WTC11 (cell line): Measurements from ENCODE around the gene MORN4. TPM values are rescaled to one million over a fixed set of nuclear protein-coding genes. Genes with fewer than 3 reads are reported as not detected.
A peak's percentile ranks its signal among the peaks of the same experiment; 100 is the strongest.

Experiments used
- ATAC-seq: fragments of 200-7000 bp; cut with Tn5 transposase; 2 replicates; pipeline ENCODE4 v1.10.0; 2021; ENCODE audit warnings: mild to moderate bottlenecking, moderate library complexity
- CTCF ChIA-PET: fragments of 300-600 bp; sonication (Branson Sonifier 250); formaldehyde crosslinking; loops from one replicate; lab custom pipeline; 2021; ENCODE audit warnings: antibody characterized with exemption; lab: Charles Lee
- POLR2A ChIA-PET: fragments of 350-600 bp; sonication (Branson Sonifier 250); formaldehyde crosslinking; loops from one replicate; lab custom pipeline; 2021; ENCODE audit warnings: antibody characterized with exemption; lab: Charles Lee
- DNase-seq: peaks from one replicate; pipeline ENCODE4 v3.0.0; 2021; ENCODE audit warnings: low spot score
- H3K27ac Mint-ChIP-seq: 2 replicates; pipeline ENCODE4 v1.8.0; 2021; ENCODE audit warnings: mixed read lengths
- H3K27me3 Mint-ChIP-seq: 2 replicates; pipeline ENCODE4 v1.8.0; 2021; ENCODE audit warnings: low read depth, mild to moderate bottlenecking, moderate library complexity, mixed read lengths
- H3K36me3 Mint-ChIP-seq: 2 replicates; pipeline ENCODE4 v1.8.0; 2021; ENCODE audit warnings: mixed read lengths
- H3K4me1 Mint-ChIP-seq: 2 replicates; pipeline ENCODE4 v1.8.0; 2022; ENCODE audit warnings: mixed read lengths
- H3K4me3 Mint-ChIP-seq: 2 replicates; pipeline ENCODE4 v1.8.0; 2021; ENCODE audit warnings: mild to moderate bottlenecking, moderate library complexity, mixed read lengths
- H3K9me3 Mint-ChIP-seq: 2 replicates; pipeline ENCODE4 v1.8.0; 2021; ENCODE audit warnings: mixed read lengths
- CREB1 ChIP-seq: sonication (generic); formaldehyde crosslinking; IDR thresholded peaks from 2 replicates; pipeline ENCODE4 v1.8.0; 2023; ENCODE audit warnings: mild to moderate bottlenecking, missing genetic modification reagents
- FOXK1 ChIP-seq: sonication (generic); formaldehyde crosslinking; IDR thresholded peaks from 2 replicates; pipeline ENCODE4 v1.8.0; 2022; ENCODE audit warnings: mild to moderate bottlenecking, moderate library complexity, missing genetic modification reagents
- GTF2I ChIP-seq: fragments of 250-450 bp; sonication (Bioruptor Pico); conservative IDR thresholded peaks from 2 replicates; pipeline ENCODE4 v1.4.0; 2021; ENCODE audit warnings: mild to moderate bottlenecking
- MYBL2 ChIP-seq: sonication (generic); formaldehyde crosslinking; IDR thresholded peaks from 2 replicates; pipeline ENCODE4 v1.8.1; 2023; ENCODE audit warnings: mild to moderate bottlenecking, moderate library complexity, missing genetic modification reagents
- NFYB ChIP-seq: sonication (generic); formaldehyde crosslinking; conservative IDR thresholded peaks from 2 replicates; pipeline ENCODE4 v1.8.0; 2022; ENCODE audit warnings: low read depth, missing genetic modification reagents
- NR1H2 ChIP-seq: sonication (generic); formaldehyde crosslinking; IDR thresholded peaks from 2 replicates; pipeline ENCODE4 v1.9.0; 2021; ENCODE audit warnings: mild to moderate bottlenecking, moderate library complexity, missing genetic modification reagents
- SMAD4 ChIP-seq: sonication (generic); formaldehyde crosslinking; IDR thresholded peaks from 2 replicates; pipeline ENCODE4 v1.8.0; 2022; ENCODE audit warnings: mild to moderate bottlenecking, missing genetic modification reagents
- SOX15 ChIP-seq: fragments of 250-450 bp; sonication (Bioruptor Pico); IDR thresholded peaks from 2 replicates; pipeline ENCODE4 v1.9.0; 2021; ENCODE audit warnings: mild to moderate bottlenecking
- SP1 ChIP-seq: sonication (generic); formaldehyde crosslinking; conservative IDR thresholded peaks from 2 replicates; pipeline ENCODE4 v1.8.1; 2022; ENCODE audit warnings: missing genetic modification reagents
- TEAD4 ChIP-seq: sonication (generic); formaldehyde crosslinking; IDR thresholded peaks from 2 replicates; pipeline ENCODE4 v1.8.0; 2022; ENCODE audit warnings: mild to moderate bottlenecking, missing genetic modification reagents
- ZNF219 ChIP-seq: sonication (generic); formaldehyde crosslinking; IDR thresholded peaks from 2 replicates; pipeline ENCODE4 v1.8.0; 2023; ENCODE audit warnings: missing genetic modification reagents, mild to moderate bottlenecking, borderline replicate concordance
- ZNF263 ChIP-seq: sonication (generic); formaldehyde crosslinking; IDR thresholded peaks from 2 replicates; pipeline ENCODE4 v1.8.1; 2022; ENCODE audit warnings: low read depth, mild to moderate bottlenecking, moderate library complexity, missing genetic modification reagents
- total RNA-seq: library from RNA; stranded (reverse); gene quantifications from 3 replicates; pipeline ENCODE4 v1.2.3, GENCODE V29; 2021
- TF ChIP-seq, protein P1 (sequence below): sonication (generic); formaldehyde crosslinking; IDR thresholded peaks from 2 replicates; pipeline ENCODE4 v1.8.0; 2022; ENCODE audit warnings: mild to moderate bottlenecking, missing genetic modification reagents
- TF ChIP-seq, protein P2 (sequence below): sonication (generic); formaldehyde crosslinking; IDR thresholded peaks from 2 replicates; pipeline ENCODE4 v1.8.0; 2022; ENCODE audit warnings: mild to moderate bottlenecking, missing genetic modification reagents
- TF ChIP-seq, protein P3 (sequence below): sonication (generic); formaldehyde crosslinking; IDR thresholded peaks from 2 replicates; pipeline ENCODE4 v1.8.1; 2023; ENCODE audit warnings: mild to moderate bottlenecking, missing genetic modification reagents, moderate library complexity
- TF ChIP-seq, protein P4 (sequence below): sonication (generic); formaldehyde crosslinking; IDR thresholded peaks from 2 replicates; pipeline ENCODE4 v1.8.1; 2022; ENCODE audit warnings: mild to moderate bottlenecking, moderate library complexity, missing genetic modification reagents
- TF ChIP-seq, protein P5 (sequence below): sonication (generic); formaldehyde crosslinking; conservative IDR thresholded peaks from 2 replicates; pipeline ENCODE4 v1.8.1; 2022; ENCODE audit warnings: mild to moderate bottlenecking, missing genetic modification reagents
- TF ChIP-seq, protein P6 (sequence below): sonication (generic); formaldehyde crosslinking; IDR thresholded peaks from 2 replicates; pipeline ENCODE4 v1.8.0; 2023; ENCODE audit warnings: missing genetic modification reagents, mild to moderate bottlenecking, borderline replicate concordance
- TF ChIP-seq, protein P7 (sequence below): sonication (generic); formaldehyde crosslinking; IDR thresholded peaks from 2 replicates; pipeline ENCODE4 v1.8.1; 2023; ENCODE audit warnings: mild to moderate bottlenecking, moderate library complexity, missing genetic modification reagents

The MORN4 gene
- total RNA-seq, 1 experiment from 2014 or later, result 21.8 TPM

DNA sequence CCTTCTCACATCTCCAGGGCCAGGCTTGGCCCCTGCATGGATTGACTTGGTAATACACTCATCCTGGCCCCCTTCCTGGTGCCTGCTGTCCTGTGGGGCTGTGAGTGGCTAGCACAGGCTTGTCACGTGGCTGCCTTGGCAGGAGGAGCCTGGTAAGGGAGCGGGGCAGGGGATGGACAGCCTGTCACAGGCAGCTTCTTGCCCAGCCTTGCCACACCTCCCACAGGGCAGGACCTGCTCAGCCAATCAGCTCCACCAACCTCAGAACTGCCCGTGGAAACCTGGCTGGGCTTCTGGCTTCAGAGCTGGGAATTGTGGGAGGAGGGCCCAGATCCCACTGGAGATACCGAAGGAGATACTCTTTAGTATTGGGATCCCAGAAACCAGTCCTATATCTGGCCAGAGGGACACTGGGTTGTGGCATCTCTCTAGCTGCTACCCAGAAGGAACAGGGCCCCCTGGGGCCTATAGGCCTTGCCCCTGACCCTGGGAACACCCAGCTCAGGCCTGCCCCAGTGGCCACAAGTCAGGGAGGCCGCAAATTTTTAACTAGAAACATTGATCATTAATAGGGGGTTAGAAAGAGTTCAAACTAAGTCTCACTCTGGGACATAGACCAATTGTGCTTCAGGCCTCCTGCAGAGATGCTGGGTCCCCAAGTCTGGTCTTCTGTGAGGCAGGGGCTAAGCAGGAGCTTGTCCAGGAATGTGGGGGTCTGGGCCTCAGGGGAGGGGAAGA is 49.1 kb downstream of the MORN4 start, which contains the start of gene HOGA1:
Gene HOGA1, plus strand, starts transcription at position 330 of the 738 bp plus-strand sequence. Its CDS starts 315 bp downstream, at position 645.
- Mint-ChIP-seq H3K4me1 (0 out of 2 replicates have a peak, but pooled peaks cover 7% of the 10 kb centered on the region), H3K4me3 (no peak within 1 kb of the TSS), H3K27ac (no peak within 1 kb of the TSS), H3K9me3 (no peaks in the 10 kb centered on the region), H3K36me3 (no peaks in the 10 kb centered on the region), H3K27me3 (no peaks in the 10 kb centered on the region)
- peak; percentile 52 for DNase-seq
- peak; percentile 98 for ATAC-seq
- ChIA-PET POLR2A (interaction anchor here (0.5 to 1.0 kb wide), 3 partner anchors 12 to 58 kb away, joined by 3 to 5 read pairs (median 3); partner anchors contain the start of gene ANKRD2), CTCF (interaction anchor here (1.4 to 2.5 kb wide), 8 partner anchors 9 to 120 kb away, joined by 4 to 32 read pairs (median 6); partner anchors contain the start of genes ANKRD2 and MORN4)
- TF ChIP-seq, protein P1, sequence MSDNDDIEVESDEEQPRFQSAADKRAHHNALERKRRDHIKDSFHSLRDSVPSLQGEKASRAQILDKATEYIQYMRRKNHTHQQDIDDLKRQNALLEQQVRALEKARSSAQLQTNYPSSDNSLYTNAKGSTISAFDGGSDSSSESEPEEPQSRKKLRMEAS, result peak; percentile 19; the same call in 1 of the 2 replicates
- TF ChIP-seq SOX15 (CRISPR knock-in tag), result no peak
- TF ChIP-seq, protein P2, sequence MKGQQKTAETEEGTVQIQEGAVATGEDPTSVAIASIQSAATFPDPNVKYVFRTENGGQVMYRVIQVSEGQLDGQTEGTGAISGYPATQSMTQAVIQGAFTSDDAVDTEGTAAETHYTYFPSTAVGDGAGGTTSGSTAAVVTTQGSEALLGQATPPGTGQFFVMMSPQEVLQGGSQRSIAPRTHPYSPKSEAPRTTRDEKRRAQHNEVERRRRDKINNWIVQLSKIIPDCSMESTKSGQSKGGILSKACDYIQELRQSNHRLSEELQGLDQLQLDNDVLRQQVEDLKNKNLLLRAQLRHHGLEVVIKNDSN, result peak; percentile 88
- TF ChIP-seq, protein P3, sequence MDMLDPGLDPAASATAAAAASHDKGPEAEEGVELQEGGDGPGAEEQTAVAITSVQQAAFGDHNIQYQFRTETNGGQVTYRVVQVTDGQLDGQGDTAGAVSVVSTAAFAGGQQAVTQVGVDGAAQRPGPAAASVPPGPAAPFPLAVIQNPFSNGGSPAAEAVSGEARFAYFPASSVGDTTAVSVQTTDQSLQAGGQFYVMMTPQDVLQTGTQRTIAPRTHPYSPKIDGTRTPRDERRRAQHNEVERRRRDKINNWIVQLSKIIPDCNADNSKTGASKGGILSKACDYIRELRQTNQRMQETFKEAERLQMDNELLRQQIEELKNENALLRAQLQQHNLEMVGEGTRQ (CRISPR knock-in tag), result peak; percentile 92

DNA sequence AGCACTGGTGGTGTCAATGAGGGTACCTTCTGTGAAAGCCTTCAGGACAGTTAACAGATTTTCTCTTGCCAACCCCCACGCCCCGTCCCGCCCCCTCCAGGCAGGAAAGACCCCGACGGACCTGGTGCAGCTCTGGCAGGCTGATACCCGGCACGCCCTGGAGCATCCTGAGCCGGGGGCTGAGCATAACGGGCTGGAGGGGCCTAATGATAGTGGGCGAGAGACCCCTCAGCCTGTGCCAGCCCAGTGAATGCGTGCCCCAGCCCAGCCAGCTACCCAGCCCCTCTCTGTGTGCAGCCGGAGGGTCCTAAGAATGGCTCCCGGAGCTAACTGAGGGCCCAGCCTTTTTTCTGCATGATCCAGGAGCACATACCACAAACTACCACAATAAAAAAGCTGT is 49.8 kb downstream of the MORN4 start:
- TF ChIP-seq, protein P4, sequence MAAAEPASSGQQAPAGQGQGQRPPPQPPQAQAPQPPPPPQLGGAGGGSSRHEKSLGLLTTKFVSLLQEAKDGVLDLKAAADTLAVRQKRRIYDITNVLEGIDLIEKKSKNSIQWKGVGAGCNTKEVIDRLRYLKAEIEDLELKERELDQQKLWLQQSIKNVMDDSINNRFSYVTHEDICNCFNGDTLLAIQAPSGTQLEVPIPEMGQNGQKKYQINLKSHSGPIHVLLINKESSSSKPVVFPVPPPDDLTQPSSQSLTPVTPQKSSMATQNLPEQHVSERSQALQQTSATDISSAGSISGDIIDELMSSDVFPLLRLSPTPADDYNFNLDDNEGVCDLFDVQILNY (CRISPR knock-in tag), result no peak
- no peak for TF ChIP-seq GTF2I
- TF ChIP-seq SP1 (CRISPR knock-in tag), result no peak
- TF ChIP-seq, protein P5, sequence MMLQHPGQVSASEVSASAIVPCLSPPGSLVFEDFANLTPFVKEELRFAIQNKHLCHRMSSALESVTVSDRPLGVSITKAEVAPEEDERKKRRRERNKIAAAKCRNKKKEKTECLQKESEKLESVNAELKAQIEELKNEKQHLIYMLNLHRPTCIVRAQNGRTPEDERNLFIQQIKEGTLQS (CRISPR knock-in tag), result no peak
- TF ChIP-seq CREB1, result no peak
- TF ChIP-seq, protein P6, sequence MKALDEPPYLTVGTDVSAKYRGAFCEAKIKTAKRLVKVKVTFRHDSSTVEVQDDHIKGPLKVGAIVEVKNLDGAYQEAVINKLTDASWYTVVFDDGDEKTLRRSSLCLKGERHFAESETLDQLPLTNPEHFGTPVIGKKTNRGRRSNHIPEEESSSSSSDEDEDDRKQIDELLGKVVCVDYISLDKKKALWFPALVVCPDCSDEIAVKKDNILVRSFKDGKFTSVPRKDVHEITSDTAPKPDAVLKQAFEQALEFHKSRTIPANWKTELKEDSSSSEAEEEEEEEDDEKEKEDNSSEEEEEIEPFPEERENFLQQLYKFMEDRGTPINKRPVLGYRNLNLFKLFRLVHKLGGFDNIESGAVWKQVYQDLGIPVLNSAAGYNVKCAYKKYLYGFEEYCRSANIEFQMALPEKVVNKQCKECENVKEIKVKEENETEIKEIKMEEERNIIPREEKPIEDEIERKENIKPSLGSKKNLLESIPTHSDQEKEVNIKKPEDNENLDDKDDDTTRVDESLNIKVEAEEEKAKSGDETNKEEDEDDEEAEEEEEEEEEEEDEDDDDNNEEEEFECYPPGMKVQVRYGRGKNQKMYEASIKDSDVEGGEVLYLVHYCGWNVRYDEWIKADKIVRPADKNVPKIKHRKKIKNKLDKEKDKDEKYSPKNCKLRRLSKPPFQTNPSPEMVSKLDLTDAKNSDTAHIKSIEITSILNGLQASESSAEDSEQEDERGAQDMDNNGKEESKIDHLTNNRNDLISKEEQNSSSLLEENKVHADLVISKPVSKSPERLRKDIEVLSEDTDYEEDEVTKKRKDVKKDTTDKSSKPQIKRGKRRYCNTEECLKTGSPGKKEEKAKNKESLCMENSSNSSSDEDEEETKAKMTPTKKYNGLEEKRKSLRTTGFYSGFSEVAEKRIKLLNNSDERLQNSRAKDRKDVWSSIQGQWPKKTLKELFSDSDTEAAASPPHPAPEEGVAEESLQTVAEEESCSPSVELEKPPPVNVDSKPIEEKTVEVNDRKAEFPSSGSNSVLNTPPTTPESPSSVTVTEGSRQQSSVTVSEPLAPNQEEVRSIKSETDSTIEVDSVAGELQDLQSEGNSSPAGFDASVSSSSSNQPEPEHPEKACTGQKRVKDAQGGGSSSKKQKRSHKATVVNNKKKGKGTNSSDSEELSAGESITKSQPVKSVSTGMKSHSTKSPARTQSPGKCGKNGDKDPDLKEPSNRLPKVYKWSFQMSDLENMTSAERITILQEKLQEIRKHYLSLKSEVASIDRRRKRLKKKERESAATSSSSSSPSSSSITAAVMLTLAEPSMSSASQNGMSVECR, result no peak
- TF ChIP-seq TEAD4 (CRISPR knock-in tag), result no peak
- no peak for TF ChIP-seq MYBL2 (CRISPR knock-in tag)
- TF ChIP-seq, protein P7, sequence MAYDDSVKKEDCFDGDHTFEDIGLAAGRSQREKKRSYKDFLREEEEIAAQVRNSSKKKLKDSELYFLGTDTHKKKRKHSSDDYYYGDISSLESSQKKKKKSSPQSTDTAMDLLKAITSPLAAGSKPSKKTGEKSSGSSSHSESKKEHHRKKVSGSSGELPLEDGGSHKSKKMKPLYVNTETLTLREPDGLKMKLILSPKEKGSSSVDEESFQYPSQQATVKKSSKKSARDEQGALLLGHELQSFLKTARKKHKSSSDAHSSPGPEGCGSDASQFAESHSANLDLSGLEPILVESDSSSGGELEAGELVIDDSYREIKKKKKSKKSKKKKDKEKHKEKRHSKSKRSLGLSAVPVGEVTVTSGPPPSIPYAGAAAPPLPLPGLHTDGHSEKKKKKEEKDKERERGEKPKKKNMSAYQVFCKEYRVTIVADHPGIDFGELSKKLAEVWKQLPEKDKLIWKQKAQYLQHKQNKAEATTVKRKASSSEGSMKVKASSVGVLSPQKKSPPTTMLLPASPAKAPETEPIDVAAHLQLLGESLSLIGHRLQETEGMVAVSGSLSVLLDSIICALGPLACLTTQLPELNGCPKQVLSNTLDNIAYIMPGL, result no peak
- no peak for TF ChIP-seq SMAD4 (CRISPR knock-in tag)
- no peak for TF ChIP-seq ZNF263 (CRISPR knock-in tag)
- no peak for TF ChIP-seq NR1H2
- no peak for TF ChIP-seq FOXK1 (CRISPR knock-in tag)
- TF ChIP-seq NFYB (CRISPR knock-in tag), result no peak
- TF ChIP-seq ZNF219, result no peak
- Mint-ChIP-seq H3K9me3 (no peaks in the 10 kb centered on the region), H3K36me3 (no peaks in the 10 kb centered on the region), H3K27me3 (no peaks in the 10 kb centered on the region), H3K4me3 (no peak overlapping the region), H3K4me1 (0 out of 2 replicates have a peak, but pooled peaks cover 7% of the 10 kb centered on the region), H3K27ac (no peak overlapping the region)
- ATAC-seq (no peak), DNase-seq (no peak)
- POLR2A ChIA-PET, result interaction anchor here (0.7 to 1.0 kb wide), 2 partner anchors 11 to 13 kb away, joined by 3 read pairs; partner anchors contain the start of gene ANKRD2
- CTCF ChIA-PET, result interaction anchor here (1.4 to 2.5 kb wide), 8 partner anchors 8 to 119 kb away, joined by 4 to 32 read pairs (median 6); partner anchors contain the start of genes ANKRD2 and MORN4
